GM23338 (cell line): ENCODE data around the gene SMIM13. TPM values are rescaled to one million over a fixed set of nuclear protein-coding genes. Genes with fewer than 3 reads are reported as not detected.

Experiments
- ATAC-seq: fragments of 200-7000 bp; cut with Tn5 transposase; 3 replicates; pipeline ENCODE4 v1.9.1; 2020
- DNase-seq: peaks from one replicate; pipeline ENCODE4 v3.0.0-alpha.2; 2015; ENCODE audit warnings: low spot score
- H2AFZ ChIP-seq: fragments of 200-600 bp; sonication (generic); 2 replicates; pipeline ENCODE4 v1.8.0; 2016; ENCODE audit warnings: antibody characterized with exemption, mild to moderate bottlenecking, moderate library complexity
- H3F3A ChIP-seq: fragments of 200-600 bp; sonication (generic); replicated peaks from 2 replicates; pipeline ENCODE4 v1.8.0; 2017; ENCODE audit warnings: antibody characterized with exemption, mixed run types, low read depth
- H3K27ac ChIP-seq: fragments of 200-600 bp; sonication (generic); 2 replicates; pipeline ENCODE4 v1.6.1; 2016; ENCODE audit warnings: low read depth
- H3K27me3 ChIP-seq: fragments of 200-600 bp; sonication (generic); 2 replicates; pipeline ENCODE4 v1.8.0; 2016; ENCODE audit warnings: mild to moderate bottlenecking, mixed run types, moderate library complexity; ENCODE audit not compliant: insufficient read depth
- H3K36me3 ChIP-seq: fragments of 200-600 bp; sonication (generic); 2 replicates; pipeline ENCODE4 v1.8.0; 2016; ENCODE audit warnings: mild to moderate bottlenecking; ENCODE audit not compliant: insufficient read depth
- H3K4me1 ChIP-seq: fragments of 200-600 bp; sonication (generic); 2 replicates; pipeline ENCODE4 v1.8.0; 2016; ENCODE audit warnings: mild to moderate bottlenecking, moderate library complexity; ENCODE audit not compliant: insufficient read depth
- H3K4me2 ChIP-seq: fragments of 200-600 bp; sonication (generic); 2 replicates; pipeline ENCODE4 v1.7.1; 2017; ENCODE audit warnings: mixed run types
- H3K4me3 ChIP-seq: fragments of 200-600 bp; sonication (generic); 2 replicates; pipeline ENCODE4 v1.6.1; 2016; ENCODE audit warnings: mixed run types
- H3K79me2 ChIP-seq: fragments of 200-600 bp; sonication (generic); replicated peaks from 2 replicates; pipeline ENCODE4 v1.8.0; 2017; ENCODE audit warnings: mild to moderate bottlenecking; ENCODE audit not compliant: insufficient read depth
- H3K9me2 ChIP-seq: fragments of 200-600 bp; sonication (generic); 2 replicates; pipeline ENCODE4 v1.8.0; 2017; ENCODE audit not compliant: insufficient read depth
- H4K20me1 ChIP-seq: fragments of 200-600 bp; sonication (generic); replicated peaks from 2 replicates; pipeline ENCODE4 v1.8.0; 2017; ENCODE audit warnings: mild to moderate bottlenecking; ENCODE audit not compliant: insufficient read depth
- H3K27ac Mint-ChIP-seq: 2 replicates; pipeline ENCODE4 v1.8.0; 2020; ENCODE audit warnings: inconsistent platforms, mild to moderate bottlenecking, moderate library complexity, mixed read lengths
- H3K27me3 Mint-ChIP-seq: 3 replicates; pipeline ENCODE4 v1.8.0; 2022; ENCODE audit warnings: low read depth, mild to moderate bottlenecking, moderate library complexity, mixed read lengths, inconsistent platforms; ENCODE audit not compliant: insufficient read depth, poor library complexity
- H3K36me3 Mint-ChIP-seq: 3 replicates; pipeline ENCODE4 v1.8.0; 2021; ENCODE audit warnings: low read depth, mild to moderate bottlenecking, inconsistent platforms, moderate library complexity, mixed read lengths
- H3K4me1 Mint-ChIP-seq: 3 replicates; pipeline ENCODE4 v1.8.0; 2020; ENCODE audit warnings: mild to moderate bottlenecking, inconsistent platforms, mixed read lengths
- H3K4me3 Mint-ChIP-seq: 3 replicates; pipeline ENCODE4 v1.8.0; 2021; ENCODE audit warnings: moderate library complexity, mild to moderate bottlenecking, inconsistent platforms, mixed read lengths
- H3K9me3 Mint-ChIP-seq: 3 replicates; pipeline ENCODE4 v1.8.0; 2020; ENCODE audit warnings: moderate library complexity, mild to moderate bottlenecking, inconsistent platforms, mixed read lengths
- CREB1 ChIP-seq: fragments of 250-450 bp; sonication (Bioruptor Pico); IDR thresholded peaks from 2 replicates; pipeline ENCODE4 v1.5.0; 2020; ENCODE audit warnings: low read depth, mild to moderate bottlenecking, moderate library complexity
- CTCF ChIP-seq, 2 experiments: fragments of 200-600 bp in 1 of 2; sonication (generic) in 1 of 2; conservative IDR thresholded peaks; 2 replicates each; pipeline versions ENCODE4 v1.5.1 to v1.6.1; 2016 to 2017; ENCODE audit warnings: antibody characterized with exemption in 2 of 2, low read depth in 2 of 2, mild to moderate bottlenecking in 2 of 2, moderate library complexity in 1 of 2
- EZH2 ChIP-seq: fragments of 200-600 bp; sonication (generic); IDR thresholded peaks from one replicate; pipeline ENCODE4 v1.8.0; 2017; ENCODE audit warnings: antibody characterized with exemption, mild to moderate bottlenecking, low read depth; ENCODE audit not compliant: unreplicated experiment
- POLR2AphosphoS5 ChIP-seq: IDR thresholded peaks from 2 replicates; pipeline ENCODE4 v1.6.1; 2016; ENCODE audit warnings: antibody characterized with exemption, low read depth
- REST ChIP-seq: IDR thresholded peaks from one replicate; pipeline ENCODE4 v1.6.1; 2018; ENCODE audit warnings: antibody characterized with exemption; ENCODE audit not compliant: unreplicated experiment
- ZNF114 ChIP-seq: fragments of 250-450 bp; sonication (Bioruptor Pico); IDR thresholded peaks from 2 replicates; pipeline ENCODE4 v1.5.0; 2020; ENCODE audit warnings: mild to moderate bottlenecking, moderate library complexity
- ZNF331 ChIP-seq: fragments of 250-450 bp; sonication (Bioruptor Pico); IDR thresholded peaks from 2 replicates; pipeline ENCODE4 v1.5.0; 2020; ENCODE audit warnings: low read depth, mild to moderate bottlenecking, moderate library complexity
- ZNF462 ChIP-seq: fragments of 250-450 bp; sonication (Bioruptor Pico); IDR thresholded peaks from 2 replicates; pipeline ENCODE4 v1.5.0; 2020; ENCODE audit warnings: mild to moderate bottlenecking, moderate library complexity
- polyA plus RNA-seq: library from polyadenylated mRNA; unstranded; fragments of >200 nt; fragmentation: Nextera tagmentation; extraction: Ambion mirVana; gene quantifications from 2 replicates; pipeline ENCODE4 v1.2.1, GENCODE V29; 2016
- total RNA-seq: library from RNA; depleted of rRNA; stranded (reverse); fragments of >200 nt; shearing (Covaris generic); gene quantifications from 2 replicates; pipeline ENCODE4 v1.2.3, GENCODE V29; 2014

Gene SMIM13
- total and polyA plus RNA-seq, 2 experiments from 2014 or later: 7.2 to 12.7 TPM

GRCh38 chr6:11097476-11097875, 3.8 kb downstream of the SMIM13 start:
- Histone ChIP-seq H4K20me1 (peaks cover 24% of the 10 kb centered on the region; the same call in 1 of the 2 replicates), H3K27me3 (no peaks in the 10 kb centered on the region), H3K9me2 (no peaks in the 10 kb centered on the region), H3K4me1 (peaks cover 27% of the 10 kb centered on the region), H3K79me2 (peaks cover 84% of the 10 kb centered on the region), H2AFZ (no peak overlapping the region), H3K36me3 (no peaks in the 10 kb centered on the region), H3F3A (no peaks in the 10 kb centered on the region; the same call in 1 of the 2 replicates), H3K4me3 (no peak overlapping the region), H3K4me2 (no peak overlapping the region), H3K27ac (no peak overlapping the region)
- ATAC-seq: no peak
- Mint-ChIP-seq H3K27me3 (no peaks in the 10 kb centered on the region), H3K27ac (no peak overlapping the region), H3K4me1 (peaks cover 26% of the 10 kb centered on the region), H3K36me3 (peaks cover 23% of the 10 kb centered on the region), H3K4me3 (no peak overlapping the region), H3K9me3 (peaks cover 8% of the 10 kb centered on the region; the same call in 1 of the 3 replicates)
- TF ChIP-seq POLR2AphosphoS5 (no peak), EZH2 (no peak), CREB1 (CRISPR knock-in tag) (no peak), ZNF331 (no peak), ZNF462 (CRISPR knock-in tag) (no peak), ZNF114 (no peak), REST (no peak), CTCF (conservative IDR thresholded peaks at IDR 0.05; ENCODE audit: low read depth in 2 of 2) (no peak)
- DNase-seq: no peak
